ENCODE data around the gene FN1.

DNA sequence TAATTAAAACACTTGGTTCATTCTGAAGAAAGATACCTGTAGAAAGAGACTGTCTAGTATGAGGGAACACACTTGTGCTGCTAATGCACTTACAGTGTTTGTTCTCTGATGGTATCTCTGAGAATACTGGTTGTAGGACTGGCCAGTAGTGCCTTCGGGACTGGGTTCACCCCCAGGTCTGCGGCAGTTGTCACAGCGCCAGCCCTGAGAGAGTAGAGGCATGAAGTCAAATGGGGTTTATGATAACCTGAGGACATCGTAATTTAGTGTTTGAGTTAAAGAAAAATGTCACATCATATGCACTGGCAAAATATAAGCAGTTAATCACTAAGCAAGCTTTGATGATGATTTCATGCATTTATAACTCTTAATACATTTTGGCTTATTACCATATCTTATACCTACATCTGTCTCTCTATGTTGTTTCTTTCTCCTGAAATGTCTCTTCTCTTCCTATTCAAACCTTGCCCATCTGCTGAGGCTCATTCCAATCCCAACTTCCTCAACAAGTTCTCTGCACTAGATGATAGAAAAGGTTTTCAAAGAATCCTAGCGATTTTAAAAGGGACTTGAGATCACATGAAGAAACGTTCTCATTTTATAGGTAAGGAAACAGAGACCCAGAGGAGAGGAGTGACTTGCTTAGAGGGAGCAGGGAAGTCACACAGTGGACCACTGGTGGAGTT, 73.8 kb downstream of the FN1 start:
- no peak; the same call in 1 of the 2 replicates for TF ChIP-seq GATA2 (IDR thresholded peaks at IDR 0.05; ENCODE audit: low read depth, low read length)
- no peak for TF ChIP-seq GATA3 (IDR thresholded peaks at IDR 0.05; ENCODE audit: low read depth, low read length)

All from SH-SY5Y (cell line).